Renal cortex interstitium (tissue), 11 donors: Measurements from ENCODE around the gene RALGAPA2. TPM values are rescaled to one million over a fixed set of nuclear protein-coding genes. Genes with fewer than 3 reads are reported as not detected.
A peak's percentile ranks its signal among the peaks of the same experiment; 100 is the strongest.
"Not testable (repeated sequence)": the region's sequence is repeated elsewhere in the genome, so short reads cannot be mapped to it uniquely, and the experiment has no call there.

Source experiments
- DNase-seq, 11 donors: peaks; one replicate each; pipeline ENCODE4 v3.0.0-alpha.2; 2013; ENCODE audit warnings: low read depth in 9 of 11, low spot score in 4 of 11; ENCODE audit errors: extremely low read depth in 1 of 11
- polyA plus RNA-seq, 3 donors: library from polyadenylated mRNA; unstranded; fragments of 120-200 nt; gene quantifications; one replicate each; pipeline ENCODE4 v1.2.1, GENCODE V29; 2013; ENCODE audit not compliant: insufficient read length in 3 of 3

Gene RALGAPA2
- polyA plus RNA-seq, 3 donors, result 17.4 to 21.7 (median 17.7) TPM

- no peak for DNase-seq
These were observed 341.4 kb downstream of the RALGAPA2 start for GRCh38 chr20:20371083-20371482.

- DNase-seq, result no peak
These were observed 342.3 kb downstream of the RALGAPA2 start for GRCh38 chr20:20370094-20370575.

- no peak for DNase-seq
These were observed 343.0 kb downstream of the RALGAPA2 start for GRCh38 chr20:20369250-20370093.

GRCh38 chr20:20368418-20369249, 343.8 kb downstream of the RALGAPA2 start:
- DNase-seq, result no peak

GRCh38 chr20:20367575-20368417, 344.6 kb downstream of the RALGAPA2 start, which contains the start of gene INSM1:
Gene INSM1, plus strand, starts transcription at chr20:20368104. Its CDS starts 164 bp downstream, at chr20:20368268.
- DNase-seq, result no peak

- DNase-seq, result no peak
These were observed 345.4 kb downstream of the RALGAPA2 start for GRCh38 chr20:20366876-20367574.

- DNase-seq, result no peak
These were observed 345.9 kb downstream of the RALGAPA2 start for GRCh38 chr20:20366551-20366875.

GRCh38 chr20:20365480-20366161, 346.8 kb downstream of the RALGAPA2 start:
- no peak for DNase-seq

GRCh38 chr20:20364593-20365479, 347.6 kb downstream of the RALGAPA2 start:
- no peak for DNase-seq

- DNase-seq, result no peak
These were observed 348.4 kb downstream of the RALGAPA2 start for GRCh38 chr20:20363799-20364592.

GRCh38 chr20:20363434-20363798, 349.0 kb downstream of the RALGAPA2 start:
- no peak for DNase-seq

- DNase-seq, result no peak
These were observed 349.5 kb downstream of the RALGAPA2 start for GRCh38 chr20:20362774-20363433.

GRCh38 chr20:20360464-20360863, 352.0 kb downstream of the RALGAPA2 start:
- DNase-seq, result peak in 9 of 11 donors; percentile 40 to 69 (median 50)

GRCh38 chr20:20359628-20360027, 352.8 kb downstream of the RALGAPA2 start:
- no peak for DNase-seq

GRCh38 chr20:20358801-20359200, 353.6 kb downstream of the RALGAPA2 start:
- DNase-seq, result no peak

- DNase-seq, result not testable (repeated sequence)
These were observed 356.9 kb downstream of the RALGAPA2 start for GRCh38 chr20:20355503-20355902.
